ENCODE data around the gene SFMBT1.

GRCh38 chr3:52998771-52999513, 46.9 kb downstream of the SFMBT1 start:
- TF ChIP-seq EZH2 (IDR thresholded peaks at IDR 0.05) (no peak), POLR2AphosphoS5 (IDR thresholded peaks at IDR 0.05; ENCODE audit: borderline replicate concordance, low read depth, low read length) (no peak)
